ENCODE results near the gene SENP1. TPM values are rescaled to one million over a fixed set of nuclear protein-coding genes. Genes with fewer than 3 reads are reported as not detected.

The SENP1 gene
- total and polyA plus RNA-seq, 2 experiments from 2014 or later = 8.6 to 27.7 TPM

DNA sequence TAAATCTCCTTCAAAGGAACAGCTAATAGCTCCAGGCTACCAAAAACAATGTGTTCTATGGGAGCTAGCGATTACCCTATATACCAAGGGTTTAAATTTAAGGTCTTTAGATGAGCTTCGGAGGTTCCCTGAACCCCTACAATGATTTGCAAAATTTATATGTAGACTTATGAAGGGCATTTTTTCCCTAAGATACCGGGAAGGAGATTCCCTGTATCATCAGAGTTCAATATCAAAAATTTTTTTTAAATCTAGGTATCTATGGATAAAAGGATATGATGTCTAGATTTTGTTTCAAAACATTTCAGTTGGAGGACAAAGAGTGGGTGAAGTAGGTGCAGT lies 83.7 kb downstream of the SENP1 start:
- Mint-ChIP-seq H3K27ac (no peak overlapping the region), H3K36me3 (ENCODE audit: low read depth) (no peaks in the 10 kb centered on the region; the same call in 2 of the 3 replicates), H3K27me3 (ENCODE audit: insufficient read depth, low read depth, poor library complexity) (peaks cover 100% of the 10 kb centered on the region), H3K4me1 (peaks cover 25% of the 10 kb centered on the region), H3K4me3 (peak overlapping the region; percentile 14; the same call in 1 of the 3 replicates), H3K9me3 (no peaks in the 10 kb centered on the region)
- Histone ChIP-seq H4K20me1 (replicated peaks; ENCODE audit: insufficient read depth) (peaks cover 18% of the 10 kb centered on the region), H3F3A (replicated peaks; ENCODE audit: low read depth) (no peaks in the 10 kb centered on the region), H3K27ac (ENCODE audit: low read depth) (no peak overlapping the region), H3K9me2 (ENCODE audit: insufficient read depth) (no peaks in the 10 kb centered on the region), H3K4me1 (ENCODE audit: insufficient read depth) (peaks cover 15% of the 10 kb centered on the region), H3K4me3 (no peak overlapping the region), H3K36me3 (ENCODE audit: insufficient read depth) (no peaks in the 10 kb centered on the region), H3K79me2 (replicated peaks; ENCODE audit: insufficient read depth) (no peaks in the 10 kb centered on the region), H2AFZ (no peak overlapping the region), H3K4me2 (no peak overlapping the region; the same call in 1 of the 2 replicates), H3K27me3 (ENCODE audit: insufficient read depth) (peaks cover 100% of the 10 kb centered on the region)
- no peak for TF ChIP-seq JUNB (IDR thresholded peaks at IDR 0.05; ENCODE audit: unreplicated experiment)
- no peak for TF ChIP-seq ZNF114 (CRISPR knock-in tag; IDR thresholded peaks at IDR 0.05)
- TF ChIP-seq, protein P1, sequence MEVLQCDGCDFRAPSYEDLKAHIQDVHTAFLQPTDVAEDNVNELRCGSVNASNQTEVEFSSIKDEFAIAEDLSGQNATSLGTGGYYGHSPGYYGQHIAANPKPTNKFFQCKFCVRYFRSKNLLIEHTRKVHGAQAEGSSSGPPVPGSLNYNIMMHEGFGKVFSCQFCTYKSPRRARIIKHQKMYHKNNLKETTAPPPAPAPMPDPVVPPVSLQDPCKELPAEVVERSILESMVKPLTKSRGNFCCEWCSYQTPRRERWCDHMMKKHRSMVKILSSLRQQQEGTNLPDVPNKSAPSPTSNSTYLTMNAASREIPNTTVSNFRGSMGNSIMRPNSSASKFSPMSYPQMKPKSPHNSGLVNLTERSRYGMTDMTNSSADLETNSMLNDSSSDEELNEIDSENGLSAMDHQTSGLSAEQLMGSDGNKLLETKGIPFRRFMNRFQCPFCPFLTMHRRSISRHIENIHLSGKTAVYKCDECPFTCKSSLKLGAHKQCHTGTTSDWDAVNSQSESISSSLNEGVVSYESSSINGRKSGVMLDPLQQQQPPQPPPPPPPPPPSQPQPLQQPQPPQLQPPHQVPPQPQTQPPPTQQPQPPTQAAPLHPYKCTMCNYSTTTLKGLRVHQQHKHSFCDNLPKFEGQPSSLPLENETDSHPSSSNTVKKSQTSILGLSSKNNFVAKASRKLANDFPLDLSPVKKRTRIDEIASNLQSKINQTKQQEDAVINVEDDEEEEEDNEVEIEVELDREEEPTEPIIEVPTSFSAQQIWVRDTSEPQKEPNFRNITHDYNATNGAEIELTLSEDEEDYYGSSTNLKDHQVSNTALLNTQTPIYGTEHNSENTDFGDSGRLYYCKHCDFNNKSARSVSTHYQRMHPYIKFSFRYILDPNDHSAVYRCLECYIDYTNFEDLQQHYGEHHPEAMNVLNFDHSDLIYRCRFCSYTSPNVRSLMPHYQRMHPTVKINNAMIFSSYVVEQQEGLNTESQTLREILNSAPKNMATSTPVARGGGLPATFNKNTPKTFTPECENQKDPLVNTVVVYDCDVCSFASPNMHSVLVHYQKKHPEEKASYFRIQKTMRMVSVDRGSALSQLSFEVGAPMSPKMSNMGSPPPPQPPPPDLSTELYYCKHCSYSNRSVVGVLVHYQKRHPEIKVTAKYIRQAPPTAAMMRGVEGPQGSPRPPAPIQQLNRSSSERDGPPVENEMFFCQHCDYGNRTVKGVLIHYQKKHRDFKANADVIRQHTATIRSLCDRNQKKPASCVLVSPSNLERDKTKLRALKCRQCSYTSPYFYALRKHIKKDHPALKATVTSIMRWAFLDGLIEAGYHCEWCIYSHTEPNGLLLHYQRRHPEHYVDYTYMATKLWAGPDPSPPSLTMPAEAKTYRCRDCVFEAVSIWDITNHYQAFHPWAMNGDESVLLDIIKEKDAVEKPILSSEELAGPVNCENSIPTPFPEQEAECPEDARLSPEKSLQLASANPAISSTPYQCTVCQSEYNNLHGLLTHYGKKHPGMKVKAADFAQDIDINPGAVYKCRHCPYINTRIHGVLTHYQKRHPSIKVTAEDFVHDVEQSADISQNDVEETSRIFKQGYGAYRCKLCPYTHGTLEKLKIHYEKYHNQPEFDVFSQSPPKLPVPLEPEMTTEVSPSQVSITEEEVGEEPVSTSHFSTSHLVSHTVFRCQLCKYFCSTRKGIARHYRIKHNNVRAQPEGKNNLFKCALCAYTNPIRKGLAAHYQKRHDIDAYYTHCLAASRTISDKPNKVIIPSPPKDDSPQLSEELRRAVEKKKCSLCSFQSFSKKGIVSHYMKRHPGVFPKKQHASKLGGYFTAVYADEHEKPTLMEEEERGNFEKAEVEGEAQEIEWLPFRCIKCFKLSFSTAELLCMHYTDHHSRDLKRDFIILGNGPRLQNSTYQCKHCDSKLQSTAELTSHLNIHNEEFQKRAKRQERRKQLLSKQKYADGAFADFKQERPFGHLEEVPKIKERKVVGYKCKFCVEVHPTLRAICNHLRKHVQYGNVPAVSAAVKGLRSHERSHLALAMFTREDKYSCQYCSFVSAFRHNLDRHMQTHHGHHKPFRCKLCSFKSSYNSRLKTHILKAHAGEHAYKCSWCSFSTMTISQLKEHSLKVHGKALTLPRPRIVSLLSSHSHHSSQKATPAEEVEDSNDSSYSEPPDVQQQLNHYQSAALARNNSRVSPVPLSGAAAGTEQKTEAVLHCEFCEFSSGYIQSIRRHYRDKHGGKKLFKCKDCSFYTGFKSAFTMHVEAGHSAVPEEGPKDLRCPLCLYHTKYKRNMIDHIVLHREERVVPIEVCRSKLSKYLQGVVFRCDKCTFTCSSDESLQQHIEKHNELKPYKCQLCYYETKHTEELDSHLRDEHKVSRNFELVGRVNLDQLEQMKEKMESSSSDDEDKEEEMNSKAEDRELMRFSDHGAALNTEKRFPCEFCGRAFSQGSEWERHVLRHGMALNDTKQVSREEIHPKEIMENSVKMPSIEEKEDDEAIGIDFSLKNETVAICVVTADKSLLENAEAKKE (CRISPR knock-in tag; IDR thresholded peaks at IDR 0.05) = no peak
- TF ChIP-seq, protein P2, sequence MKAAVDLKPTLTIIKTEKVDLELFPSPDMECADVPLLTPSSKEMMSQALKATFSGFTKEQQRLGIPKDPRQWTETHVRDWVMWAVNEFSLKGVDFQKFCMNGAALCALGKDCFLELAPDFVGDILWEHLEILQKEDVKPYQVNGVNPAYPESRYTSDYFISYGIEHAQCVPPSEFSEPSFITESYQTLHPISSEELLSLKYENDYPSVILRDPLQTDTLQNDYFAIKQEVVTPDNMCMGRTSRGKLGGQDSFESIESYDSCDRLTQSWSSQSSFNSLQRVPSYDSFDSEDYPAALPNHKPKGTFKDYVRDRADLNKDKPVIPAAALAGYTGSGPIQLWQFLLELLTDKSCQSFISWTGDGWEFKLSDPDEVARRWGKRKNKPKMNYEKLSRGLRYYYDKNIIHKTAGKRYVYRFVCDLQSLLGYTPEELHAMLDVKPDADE (IDR thresholded peaks at IDR 0.05) = no peak
- no peak for TF ChIP-seq POLR2AphosphoS5 (IDR thresholded peaks at IDR 0.05; ENCODE audit: low read depth)
- peak; percentile 68 for TF ChIP-seq EZH2 (IDR thresholded peaks at IDR 0.05; ENCODE audit: low read depth, unreplicated experiment)
- TF ChIP-seq NANOG (IDR thresholded peaks at IDR 0.05; ENCODE audit: borderline replicate concordance) = no peak
- TF ChIP-seq CREB1 (CRISPR knock-in tag; IDR thresholded peaks at IDR 0.05; ENCODE audit: low read depth) = no peak
- TF ChIP-seq STAT1 (IDR thresholded peaks at IDR 0.05; ENCODE audit: unreplicated experiment) = no peak
- ATAC-seq (no peak), DNase-seq (ENCODE audit: low spot score) (no peak)
